Measurements from ENCODE around the gene SEL1L. TPM values are rescaled to one million over a fixed set of nuclear protein-coding genes. Genes with fewer than 3 reads are reported as not detected.

The SEL1L gene
- total RNA-seq, 2 donors from 2014 or later, result 91.2 to 121 TPM

DNA sequence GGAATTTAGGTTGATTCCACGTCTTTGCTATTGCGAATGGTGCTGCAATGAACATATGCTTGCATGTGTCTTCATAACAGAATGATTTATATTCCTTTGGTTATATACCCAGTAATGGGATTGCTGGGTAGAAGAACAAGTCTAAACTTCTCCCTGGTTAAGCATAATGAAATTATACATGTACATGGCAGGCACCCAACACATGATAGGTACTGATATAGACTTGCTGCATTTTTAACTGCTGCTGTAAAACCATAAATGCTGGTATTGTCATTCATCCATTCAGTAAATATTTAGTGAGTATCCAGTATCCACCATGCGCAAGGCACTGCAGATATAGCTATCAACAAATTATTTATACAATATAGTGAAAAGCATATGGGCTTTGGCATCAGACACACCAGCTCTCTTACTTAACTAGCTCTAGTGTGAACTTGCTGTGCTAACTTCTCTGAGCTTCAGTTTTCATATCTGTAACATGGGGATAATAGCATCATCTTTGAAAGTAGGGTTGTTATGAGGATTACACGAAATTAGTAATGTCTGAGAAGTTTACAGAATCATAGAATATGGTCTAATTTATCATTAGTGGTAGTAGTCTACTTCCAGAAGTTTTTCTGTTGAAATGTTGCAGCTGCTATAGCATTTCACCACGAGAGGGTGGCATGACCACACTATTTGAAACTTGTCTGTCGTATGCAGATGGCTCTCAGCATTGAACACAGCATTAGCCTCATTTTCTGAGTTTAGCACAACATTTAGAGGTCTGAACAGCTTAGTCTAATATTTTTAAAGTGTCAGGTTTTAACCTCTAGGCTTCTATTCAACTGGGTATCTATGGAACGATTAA is 32.0 kb upstream of the SEL1L start:
- Histone ChIP-seq H3K9me3 (no peaks in the 10 kb centered on the region), H3K9ac (ENCODE audit: low read depth in 2 of 2, low read length in 2 of 2) (no peak overlapping the region), H3K4me3 (no peak overlapping the region), H3K27me3 (no peaks in the 10 kb centered on the region), H3K4me1 (no peaks in the 10 kb centered on the region), H3K36me3 (no peaks in the 10 kb centered on the region), H3K27ac (no peak overlapping the region)
- TF ChIP-seq, protein P1, sequence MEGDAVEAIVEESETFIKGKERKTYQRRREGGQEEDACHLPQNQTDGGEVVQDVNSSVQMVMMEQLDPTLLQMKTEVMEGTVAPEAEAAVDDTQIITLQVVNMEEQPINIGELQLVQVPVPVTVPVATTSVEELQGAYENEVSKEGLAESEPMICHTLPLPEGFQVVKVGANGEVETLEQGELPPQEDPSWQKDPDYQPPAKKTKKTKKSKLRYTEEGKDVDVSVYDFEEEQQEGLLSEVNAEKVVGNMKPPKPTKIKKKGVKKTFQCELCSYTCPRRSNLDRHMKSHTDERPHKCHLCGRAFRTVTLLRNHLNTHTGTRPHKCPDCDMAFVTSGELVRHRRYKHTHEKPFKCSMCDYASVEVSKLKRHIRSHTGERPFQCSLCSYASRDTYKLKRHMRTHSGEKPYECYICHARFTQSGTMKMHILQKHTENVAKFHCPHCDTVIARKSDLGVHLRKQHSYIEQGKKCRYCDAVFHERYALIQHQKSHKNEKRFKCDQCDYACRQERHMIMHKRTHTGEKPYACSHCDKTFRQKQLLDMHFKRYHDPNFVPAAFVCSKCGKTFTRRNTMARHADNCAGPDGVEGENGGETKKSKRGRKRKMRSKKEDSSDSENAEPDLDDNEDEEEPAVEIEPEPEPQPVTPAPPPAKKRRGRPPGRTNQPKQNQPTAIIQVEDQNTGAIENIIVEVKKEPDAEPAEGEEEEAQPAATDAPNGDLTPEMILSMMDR (IDR thresholded peaks at IDR 0.05), result peak; percentile 28
- no peak for DNase-seq
- intact Hi-C loops (cut with DNase I), result no loop called here

DNA sequence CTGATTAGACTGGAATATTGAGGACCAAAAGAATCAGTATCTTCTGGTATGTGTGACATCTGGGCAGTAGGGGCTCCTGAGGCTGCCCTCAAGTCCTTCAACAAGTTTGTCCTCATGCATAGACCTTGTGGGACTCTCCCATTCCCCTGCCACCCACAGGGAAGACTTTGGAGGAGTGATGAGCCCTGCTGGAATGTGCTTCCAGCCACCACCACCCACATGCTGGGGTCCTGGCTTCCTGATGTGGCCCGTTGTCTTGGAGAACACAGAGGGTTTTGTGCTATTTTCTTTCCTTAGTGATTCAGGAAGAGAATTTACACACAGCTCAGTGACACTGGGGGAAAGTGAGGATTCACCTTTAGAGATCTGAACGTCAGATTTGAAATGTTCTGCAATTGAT is 29.2 kb upstream of the SEL1L start:
- H3K9me3 ChIP-seq, result no peaks in the 10 kb centered on the region
- no peaks in the 10 kb centered on the region for H3K4me1 ChIP-seq
- no peak for DNase-seq
- intact Hi-C loops (cut with DNase I), result no loop called here
- TF ChIP-seq, protein P1 (IDR thresholded peaks at IDR 0.05), result no peak
- H3K9ac ChIP-seq (ENCODE audit: low read depth in 2 of 2, low read length in 2 of 2), result no peak overlapping the region
- H3K36me3 ChIP-seq, result no peaks in the 10 kb centered on the region
- H3K27ac ChIP-seq, result no peak overlapping the region
- no peak overlapping the region for H3K4me3 ChIP-seq
- H3K27me3 ChIP-seq, result no peaks in the 10 kb centered on the region

DNA sequence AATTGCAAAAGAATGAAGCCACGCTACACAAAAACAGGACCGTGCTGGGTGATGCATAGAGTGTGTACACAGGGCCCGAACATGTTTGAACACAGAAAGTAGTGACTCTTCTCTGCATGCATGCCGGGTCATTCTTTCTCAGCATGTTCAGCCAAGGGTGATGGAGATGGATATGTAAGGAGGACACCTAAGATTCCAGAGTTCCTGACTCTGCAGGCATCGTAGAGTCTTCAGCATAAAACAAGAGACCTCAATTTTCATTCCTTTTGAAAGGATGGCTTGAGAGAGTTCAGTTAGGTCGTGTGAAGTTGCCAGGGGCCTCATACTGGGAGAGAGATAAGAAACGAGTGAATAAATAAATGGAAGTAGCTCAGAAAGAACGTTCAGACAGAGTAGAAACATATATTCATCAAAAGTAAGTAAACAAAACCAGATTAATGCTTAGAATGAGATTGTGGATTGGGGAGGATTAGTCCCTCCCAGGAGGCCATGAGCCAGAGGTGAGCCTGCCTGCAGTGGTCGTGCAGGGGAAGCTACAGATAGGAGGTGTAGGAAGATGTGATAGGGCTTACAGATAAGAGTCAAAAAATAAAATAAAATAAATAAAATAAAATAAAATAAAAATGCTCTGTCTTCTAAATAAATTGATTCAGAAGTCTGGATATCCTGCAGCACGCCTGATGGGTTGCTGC is 27.6 kb upstream of the SEL1L start:
- no peaks in the 10 kb centered on the region for H3K36me3 ChIP-seq
- no peak overlapping the region for H3K4me3 ChIP-seq
- no peak for DNase-seq
- intact Hi-C loops (cut with DNase I), result no loop called here
- TF ChIP-seq, protein P1 (IDR thresholded peaks at IDR 0.05), result no peak
- H3K27me3 ChIP-seq, result no peaks in the 10 kb centered on the region
- H3K9ac ChIP-seq (ENCODE audit: low read depth in 2 of 2, low read length in 2 of 2), result no peak overlapping the region
- H3K27ac ChIP-seq, result no peak overlapping the region
- H3K9me3 ChIP-seq, result no peaks in the 10 kb centered on the region
- no peaks in the 10 kb centered on the region for H3K4me1 ChIP-seq

DNA sequence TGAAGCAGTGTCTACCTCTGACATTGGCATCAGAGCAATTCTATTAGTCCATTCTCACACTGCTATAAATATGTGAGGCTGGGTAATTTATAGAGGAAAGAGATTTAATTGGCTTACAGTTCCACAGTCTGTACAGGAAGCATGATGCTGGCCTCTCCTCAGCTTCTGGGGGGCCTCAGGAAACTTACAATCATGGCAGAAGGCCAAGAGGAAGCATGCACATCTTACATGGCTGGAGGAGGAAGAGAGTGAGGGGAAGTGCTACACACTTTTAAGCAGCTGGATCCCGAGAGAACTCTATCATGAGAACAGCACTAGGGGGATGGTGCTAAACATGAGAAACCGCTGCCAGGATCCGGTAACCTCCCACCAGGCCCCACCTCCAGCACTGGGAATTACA is 25.7 kb upstream of the SEL1L start:
- intact Hi-C loops (cut with DNase I), result no loop called here
- TF ChIP-seq, protein P1 (IDR thresholded peaks at IDR 0.05), result no peak
- Histone ChIP-seq H3K4me1 (no peaks in the 10 kb centered on the region), H3K27ac (no peak overlapping the region), H3K36me3 (no peaks in the 10 kb centered on the region), H3K9ac (ENCODE audit: low read depth in 2 of 2, low read length in 2 of 2) (no peak overlapping the region), H3K4me3 (no peak overlapping the region), H3K27me3 (no peaks in the 10 kb centered on the region), H3K9me3 (no peaks in the 10 kb centered on the region)
- no peak for DNase-seq

DNA sequence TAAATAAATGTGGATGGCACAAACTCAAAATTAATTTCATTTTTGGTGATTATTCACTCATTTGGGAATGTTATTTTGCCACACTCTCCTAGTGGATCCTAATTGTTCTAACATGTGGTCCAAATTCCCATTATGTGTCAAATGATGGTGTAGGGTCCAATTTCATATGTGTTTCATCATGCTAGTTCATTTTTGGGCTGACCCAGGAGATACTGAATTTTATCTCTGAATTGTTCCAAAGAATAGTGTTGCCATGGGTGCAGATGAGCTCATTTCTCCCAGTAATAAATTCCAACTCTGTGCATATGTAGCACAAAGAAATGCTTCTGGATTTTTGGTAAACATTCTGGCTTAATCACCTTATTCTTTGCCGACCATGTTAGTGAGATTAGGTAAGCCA is 23.5 kb upstream of the SEL1L start:
- H3K4me3 ChIP-seq, result no peak overlapping the region
- no peaks in the 10 kb centered on the region for H3K4me1 ChIP-seq
- intact Hi-C loops (cut with DNase I), result no loop called here

More for the DNA sequence above, 23.5 kb upstream of the SEL1L start:
- DNase-seq, result no peak
- TF ChIP-seq, protein P1 (IDR thresholded peaks at IDR 0.05), result no peak
- no peak overlapping the region for H3K9ac ChIP-seq (ENCODE audit: low read depth in 2 of 2, low read length in 2 of 2)
- H3K27ac ChIP-seq, result no peak overlapping the region
- no peaks in the 10 kb centered on the region for H3K27me3 ChIP-seq
- no peaks in the 10 kb centered on the region for H3K36me3 ChIP-seq
- H3K9me3 ChIP-seq, result no peaks in the 10 kb centered on the region

Data from colonic mucosa (tissue), 4 donors.